GM21825 (cell line): Measurements from ENCODE around the gene ZNF385B.

ENCODE experiments used
- ATAC-seq: cut with Tn5 transposase; IDR thresholded peaks from one replicate; pipeline ENCODE4 v1.9.1; 2021; ENCODE audit warnings: mild to moderate bottlenecking, moderate library complexity; ENCODE audit not compliant: unreplicated experiment

The ZNF385B gene

GRCh38 chr2:179594268-179595112, 266.9 kb downstream of the ZNF385B start:
- ATAC-seq: no peak

- ATAC-seq: no peak
Measured at GRCh38 chr2:179593323-179593722, 268.1 kb downstream of the ZNF385B start.

- ATAC-seq: no peak
Measured at GRCh38 chr2:179592167-179592936, 269.1 kb downstream of the ZNF385B start.

- no peak for ATAC-seq
Measured at GRCh38 chr2:179591690-179592089, 269.7 kb downstream of the ZNF385B start.

GRCh38 chr2:179588486-179589145, 272.8 kb downstream of the ZNF385B start:
- no peak for ATAC-seq

- no peak for ATAC-seq
Measured at GRCh38 chr2:179584760-179585159, 276.7 kb downstream of the ZNF385B start.

GRCh38 chr2:179581605-179582004, 279.8 kb downstream of the ZNF385B start:
- ATAC-seq: no peak

- no peak for ATAC-seq
Measured at GRCh38 chr2:179580378-179581146, 280.9 kb downstream of the ZNF385B start.

GRCh38 chr2:179579800-179580199, 281.6 kb downstream of the ZNF385B start:
- ATAC-seq: no peak

- no peak for ATAC-seq
Measured at GRCh38 chr2:179578171-179578916, 283.1 kb downstream of the ZNF385B start.

GRCh38 chr2:179574061-179574519, 287.3 kb downstream of the ZNF385B start:
- no peak for ATAC-seq

GRCh38 chr2:179572544-179572943, 288.9 kb downstream of the ZNF385B start:
- no peak for ATAC-seq

GRCh38 chr2:179571721-179572120, 289.7 kb downstream of the ZNF385B start:
- no peak for ATAC-seq

GRCh38 chr2:179571252-179571651, 290.2 kb downstream of the ZNF385B start:
- ATAC-seq: no peak

- ATAC-seq: no peak
Measured at GRCh38 chr2:179569831-179570233, 291.6 kb downstream of the ZNF385B start.

- no peak for ATAC-seq
Measured at GRCh38 chr2:179565807-179566206, 295.6 kb downstream of the ZNF385B start.

GRCh38 chr2:179562330-179562885, 299.0 kb downstream of the ZNF385B start:
- ATAC-seq: no peak

- ATAC-seq: no peak
Measured at GRCh38 chr2:179561702-179562101, 299.7 kb downstream of the ZNF385B start.

GRCh38 chr2:179560257-179560735, 301.1 kb downstream of the ZNF385B start:
- ATAC-seq: no peak
